IMR-90 (cell line): ENCODE data around the gene LTBP1. TPM values are rescaled to one million over a fixed set of nuclear protein-coding genes. Genes with fewer than 3 reads are reported as not detected.

ENCODE experiments used
- ATAC-seq: fragments of 200-7000 bp; cut with Tn5 transposase; 2 replicates; pipeline ENCODE4 v1.9.1; 2020; ENCODE audit warnings: low read depth, mild to moderate bottlenecking, moderate library complexity
- BruUV-seq: library from RNA; stranded (reverse); fragments of 400-500 nt; replicated peaks from 2 replicates; lab custom pipeline; 2021; lab: Mats Ljungman, UMichigan
- CTCF ChIA-PET: fragments of 300-600 bp; formaldehyde crosslinking; extraction: SDS; loops from one replicate; lab custom pipeline; 2021; ENCODE audit warnings: antibody characterized with exemption; lab: Yijun Ruan, JAX
- POLR2A ChIA-PET: fragments of 300-600 bp; sonication (Branson Sonifier 250); formaldehyde crosslinking; loops from one replicate; lab custom pipeline; 2022; ENCODE audit warnings: antibody characterized with exemption; ENCODE audit not compliant: unreplicated experiment; lab: Charles Lee
- DNase-seq: peaks from one replicate; pipeline ENCODE4 v3.0.0; 2013
- H2AFZ ChIP-seq: replicated peaks from 2 replicates; pipeline ENCODE3; 2013; ENCODE audit warnings: low read length, mild to moderate bottlenecking; ENCODE audit not compliant: poor library complexity
- H2AK5ac ChIP-seq: 2 replicates; pipeline ENCODE4 v1.6.1; 2013; ENCODE audit warnings: low read depth, low read length, inconsistent platforms
- H2AK9ac ChIP-seq: replicated peaks from 2 replicates; pipeline ENCODE3; 2013; ENCODE audit warnings: mild to moderate bottlenecking, low read depth, low read length, moderate library complexity; ENCODE audit not compliant: poor library complexity
- H2BK120ac ChIP-seq: 2 replicates; pipeline ENCODE4 v1.6.1; 2013; ENCODE audit warnings: low read depth, low read length, inconsistent platforms
- H2BK15ac ChIP-seq: 3 replicates; pipeline ENCODE4 v1.6.1; 2013; ENCODE audit warnings: low read depth, low read length, inconsistent platforms
- H2BK20ac ChIP-seq: 2 replicates; pipeline ENCODE4 v1.6.1; 2013; ENCODE audit warnings: low read depth, mild to moderate bottlenecking, inconsistent platforms, low read length, moderate library complexity
- H2BK5ac ChIP-seq: 2 replicates; pipeline ENCODE4 v1.6.1; 2013; ENCODE audit warnings: mild to moderate bottlenecking, low read depth, low read length, inconsistent platforms; ENCODE audit not compliant: poor library complexity, severe bottlenecking
- H3K14ac ChIP-seq: replicated peaks from 2 replicates; pipeline ENCODE4 v1.6.1; 2013; ENCODE audit warnings: low read depth, low read length, inconsistent platforms
- H3K18ac ChIP-seq: 2 replicates; pipeline ENCODE4 v1.6.1; 2013; ENCODE audit warnings: low read depth, low read length, control low read depth
- H3K23ac ChIP-seq: 2 replicates; pipeline ENCODE4 v1.6.1; 2013; ENCODE audit warnings: low read depth, low read length, inconsistent platforms
- H3K27ac ChIP-seq: 2 replicates; pipeline ENCODE4 v1.5.1; 2013; ENCODE audit warnings: mild to moderate bottlenecking, control low read depth, low read length; ENCODE audit not compliant: insufficient read depth
- H3K27me3 ChIP-seq: 2 replicates; pipeline ENCODE4 v1.6.1; 2013; ENCODE audit warnings: low read length; ENCODE audit not compliant: control insufficient read depth, insufficient read depth
- H3K36me3 ChIP-seq: 2 replicates; pipeline ENCODE4 v1.6.1; 2013; ENCODE audit warnings: low read length, mixed read lengths; ENCODE audit not compliant: control insufficient read depth, insufficient read depth
- H3K4ac ChIP-seq: 2 replicates; pipeline ENCODE4 v1.6.1; 2013; ENCODE audit warnings: low read depth, low read length, inconsistent platforms
- H3K4me1 ChIP-seq: 2 replicates; pipeline ENCODE4 v1.6.1; 2013; ENCODE audit warnings: low read length, mixed read lengths; ENCODE audit not compliant: control insufficient read depth, insufficient read depth
- H3K4me2 ChIP-seq: 2 replicates; pipeline ENCODE4 v1.6.1; 2013; ENCODE audit warnings: low read depth, mild to moderate bottlenecking, control low read depth, low read length, moderate library complexity
- H3K4me3 ChIP-seq: 2 replicates; pipeline ENCODE4 v1.5.1; 2013; ENCODE audit warnings: low read depth, mild to moderate bottlenecking, control low read depth, low read length, moderate library complexity; ENCODE audit not compliant: insufficient read depth
- H3K56ac ChIP-seq: 2 replicates; pipeline ENCODE4 v1.6.1; 2013; ENCODE audit warnings: low read length, inconsistent platforms; ENCODE audit not compliant: insufficient read depth; ENCODE audit errors: extremely low read depth
- H3K79me1 ChIP-seq, 2 experiments: 2 replicates each; pipeline ENCODE4 v1.6.1; 2013; ENCODE audit warnings: low read length in 2 of 2, inconsistent platforms in 1 of 2, low read depth in 1 of 2
- H3K9ac ChIP-seq: 2 replicates; pipeline ENCODE4 v1.6.1; 2013; ENCODE audit warnings: low read depth, low read length, control low read depth
- H3K9me1 ChIP-seq: 2 replicates; pipeline ENCODE4 v1.6.1; 2013; ENCODE audit warnings: low read length, inconsistent platforms; ENCODE audit not compliant: insufficient read depth
- H3K9me3 ChIP-seq: 2 replicates; pipeline ENCODE4 v1.6.1; 2013; ENCODE audit warnings: low read length; ENCODE audit not compliant: control insufficient read depth, insufficient read depth
- H4K20me1 ChIP-seq: 2 replicates; pipeline ENCODE4 v1.6.1; 2013; ENCODE audit warnings: low read length, inconsistent platforms; ENCODE audit not compliant: insufficient read depth
- H4K5ac ChIP-seq: 2 replicates; pipeline ENCODE4 v1.6.1; 2013; ENCODE audit warnings: mild to moderate bottlenecking, low read depth, low read length, control low read depth
- H4K8ac ChIP-seq, 2 experiments: 2 replicates each; pipeline ENCODE4 v1.6.1; 2013; ENCODE audit warnings: low read depth in 2 of 2, low read length in 2 of 2, control low read depth in 1 of 2, inconsistent platforms in 1 of 2
- H4K91ac ChIP-seq: 2 replicates; pipeline ENCODE4 v1.6.1; 2013; ENCODE audit warnings: low read depth, low read length, inconsistent platforms; ENCODE audit not compliant: insufficient read depth
- BHLHE40 ChIP-seq: fragments of 150-350 bp; IDR thresholded peaks from 2 replicates; pipeline ENCODE4 v1.6.1; 2016; ENCODE audit warnings: mild to moderate bottlenecking, low read depth, low read length
- CEBPB ChIP-seq: IDR thresholded peaks from 2 replicates; pipeline ENCODE4 v1.6.1; 2012; ENCODE audit warnings: low read depth, low read length, improper control_type of control experiment
- CHD1 ChIP-seq: IDR thresholded peaks from 2 replicates; pipeline ENCODE4 v1.6.1; 2012; ENCODE audit warnings: low read depth, low read length, improper control_type of control experiment
- ELK1 ChIP-seq: fragments of 150-350 bp; IDR thresholded peaks from 2 replicates; pipeline ENCODE4 v1.6.1; 2016; ENCODE audit warnings: low read depth, mild to moderate bottlenecking, low read length, moderate library complexity, borderline replicate concordance
- MAFK ChIP-seq: IDR thresholded peaks from 2 replicates; pipeline ENCODE4 v1.6.1; 2012; ENCODE audit warnings: low read depth, low read length, improper control_type of control experiment
- NFE2L2 ChIP-seq: fragments of 150-350 bp; IDR thresholded peaks from 2 replicates; pipeline ENCODE4 v1.6.1; 2016; ENCODE audit warnings: low read depth, mild to moderate bottlenecking, low read length
- RCOR1 ChIP-seq: IDR thresholded peaks from 2 replicates; pipeline ENCODE4 v1.6.1; 2012; ENCODE audit warnings: mild to moderate bottlenecking, low read length, improper control_type of control experiment; ENCODE audit not compliant: insufficient replicate concordance
- RFX5 ChIP-seq: IDR thresholded peaks from 2 replicates; pipeline ENCODE4 v1.8.0; 2012; ENCODE audit warnings: low read depth, mild to moderate bottlenecking, low read length, moderate library complexity
- SMC3 ChIP-seq: fragments of 150-350 bp; IDR thresholded peaks from 2 replicates; pipeline ENCODE4 v1.6.1; 2016; ENCODE audit warnings: low read depth, mild to moderate bottlenecking, antibody characterized with exemption, low read length, moderate library complexity
- WGBS, 2 experiments: methylation state at CpG; one replicate each; pipeline versions ENCODE4 v1.1.5 to v1.1.7; 2013; ENCODE audit warnings: missing lambda C conversion rate in 2 of 2; ENCODE audit not compliant: insufficient read length in 1 of 2; ENCODE audit errors: extremely low coverage in 2 of 2; 5-methylcytosine and 5-hydroxymethylcytosine counted together
- dilution Hi-C: fragments of 300-500 bp; cut with HindIII; formaldehyde crosslinking; loops from one replicate; pipeline ENCODE4 v1.14.3; 2018; ENCODE audit warnings: low sequenced_read_pairs; ENCODE audit not compliant: unreplicated experiment
- in situ Hi-C: fragments of 300-500 bp; cut with MboI; formaldehyde crosslinking; loops from 3 replicates; pipeline ENCODE4 v1.14.3; 2019; ENCODE audit warnings: low sequenced_read_pairs, inconsistent platforms, mixed read lengths
- intact Hi-C: fragments of 100-400 bp; cut with micrococcal nuclease; formaldehyde crosslinking; loops from 2 replicates; pipeline ENCODE4 v1.10.0; 2022
- polyA plus RNA-seq, 3 experiments: library from polyadenylated mRNA; depleted of rRNA; stranded (reverse); fragments of >200 nt; gene quantifications; 2 replicates each; pipeline ENCODE4 v1.2.3, GENCODE V29; 2012; ENCODE audit warnings: low replicate concordance in 1 of 3
- total RNA-seq: library from RNA; depleted of rRNA; stranded (reverse); fragments of >200 nt; gene quantifications from 2 replicates; pipeline ENCODE4 v1.2.3, GENCODE V29; 2012

The LTBP1 gene
- total and polyA plus RNA-seq, 2 of the 4 experiments (the other 2 are of a cell fraction) = 235 to 326 TPM

DNA sequence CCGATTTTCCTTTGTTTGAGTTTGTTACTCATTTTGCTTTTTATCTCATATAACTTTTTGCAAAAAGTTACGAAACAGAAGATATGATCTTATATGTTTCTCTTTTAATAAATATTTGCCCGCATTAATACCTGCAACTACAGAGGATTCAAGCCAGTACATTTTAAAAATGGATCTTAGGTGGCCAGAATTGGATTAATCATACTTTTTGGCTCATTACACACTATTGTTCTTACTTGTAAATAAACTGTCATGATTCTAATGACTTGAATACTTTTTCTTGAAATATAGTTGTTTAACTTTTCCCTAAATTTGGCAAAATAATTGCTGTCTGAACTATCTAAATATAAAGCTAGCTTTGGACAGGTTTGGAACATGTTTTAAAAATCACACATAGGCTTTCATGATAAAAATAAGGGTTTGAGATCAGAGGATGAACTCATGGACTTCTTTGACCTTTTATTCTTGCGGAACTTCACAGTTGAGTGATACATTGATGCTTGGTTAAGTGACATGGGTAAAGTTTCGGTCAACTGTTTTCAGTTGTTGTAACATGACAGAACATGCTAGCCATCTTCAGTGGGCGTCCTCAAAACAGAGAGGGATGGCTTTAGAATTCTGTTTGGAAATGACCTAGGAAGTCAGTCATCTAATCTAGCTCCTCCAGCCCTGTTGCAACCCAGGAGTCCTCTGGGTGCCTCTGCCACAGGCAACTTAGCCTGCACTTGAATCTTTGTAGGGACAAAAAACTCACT is 44.5 kb downstream of the LTBP1 start:
- POLR2A ChIA-PET = no interaction called here
- no peak for ATAC-seq
- Histone ChIP-seq H2AFZ (no peak overlapping the region), H4K8ac (no peak overlapping the region), H2BK5ac (no peak overlapping the region), H4K5ac (peak overlapping the region; percentile 13; the same call in 1 of the 2 replicates), H3K14ac (0 out of 2 replicates have a peak overlapping the region, but pooled peaks have one; percentile 17), H2AK9ac (no peak overlapping the region), H3K27me3 (no peaks in the 10 kb centered on the region), H2BK20ac (no peak overlapping the region), H3K79me1 (peaks cover 21 to 65% of the 10 kb centered on the region in 2 experiments), H3K27ac (no peak overlapping the region), H3K56ac (no peak overlapping the region), H3K36me3 (no peaks in the 10 kb centered on the region; the same call in 1 of the 2 replicates), H3K9ac (no peak overlapping the region), H3K4me3 (no peak overlapping the region), H2BK15ac (no peak overlapping the region), H3K4me2 (no peak overlapping the region), H2AK5ac (no peak overlapping the region), H4K91ac (no peak overlapping the region), H3K23ac (0 out of 2 replicates have a peak overlapping the region, but pooled peaks have one; percentile 13), H3K9me3 (no peaks in the 10 kb centered on the region), H2BK120ac (no peak overlapping the region), H4K20me1 (no peaks in the 10 kb centered on the region), H3K9me1 (peaks cover 6% of the 10 kb centered on the region), H3K4ac (no peak overlapping the region), H3K4me1 (peaks cover 8% of the 10 kb centered on the region), H3K18ac (no peak overlapping the region)
- DNase-seq = no peak
- intact Hi-C loops = no loop called here
- TF ChIP-seq SMC3 (no peak), MAFK (no peak), CHD1 (no peak), NFE2L2 (no peak), BHLHE40 (no peak), ELK1 (no peak), RFX5 (no peak), CEBPB (no peak), RCOR1 (no peak)
- BruUV-seq = no TSS peak
- in situ Hi-C loops = no loop called here
- 100% methylated on average over 1 of the region's 6 CpGs; no CpG with 5 or more reads in 1 of the 2 experiments for WGBS, 2 experiments
- CTCF ChIA-PET = interaction anchor here (0.6 to 1.3 kb wide), 2 partner anchors 10 to 42 kb away, joined by 3 read pairs; no protein-coding TSS in a partner anchor
- dilution Hi-C loops = no loop called here
